GM21786 (cell line): ENCODE measurements around the gene SLC6A12.
"Not testable (repeated sequence)": the region's sequence is repeated elsewhere in the genome, so short reads cannot be mapped to it uniquely, and the experiment has no call there.

ENCODE experiments used
- ATAC-seq: cut with Tn5 transposase; IDR thresholded peaks from one replicate; pipeline ENCODE4 v1.9.1; 2021; ENCODE audit not compliant: unreplicated experiment

SLC6A12 gene

DNA sequence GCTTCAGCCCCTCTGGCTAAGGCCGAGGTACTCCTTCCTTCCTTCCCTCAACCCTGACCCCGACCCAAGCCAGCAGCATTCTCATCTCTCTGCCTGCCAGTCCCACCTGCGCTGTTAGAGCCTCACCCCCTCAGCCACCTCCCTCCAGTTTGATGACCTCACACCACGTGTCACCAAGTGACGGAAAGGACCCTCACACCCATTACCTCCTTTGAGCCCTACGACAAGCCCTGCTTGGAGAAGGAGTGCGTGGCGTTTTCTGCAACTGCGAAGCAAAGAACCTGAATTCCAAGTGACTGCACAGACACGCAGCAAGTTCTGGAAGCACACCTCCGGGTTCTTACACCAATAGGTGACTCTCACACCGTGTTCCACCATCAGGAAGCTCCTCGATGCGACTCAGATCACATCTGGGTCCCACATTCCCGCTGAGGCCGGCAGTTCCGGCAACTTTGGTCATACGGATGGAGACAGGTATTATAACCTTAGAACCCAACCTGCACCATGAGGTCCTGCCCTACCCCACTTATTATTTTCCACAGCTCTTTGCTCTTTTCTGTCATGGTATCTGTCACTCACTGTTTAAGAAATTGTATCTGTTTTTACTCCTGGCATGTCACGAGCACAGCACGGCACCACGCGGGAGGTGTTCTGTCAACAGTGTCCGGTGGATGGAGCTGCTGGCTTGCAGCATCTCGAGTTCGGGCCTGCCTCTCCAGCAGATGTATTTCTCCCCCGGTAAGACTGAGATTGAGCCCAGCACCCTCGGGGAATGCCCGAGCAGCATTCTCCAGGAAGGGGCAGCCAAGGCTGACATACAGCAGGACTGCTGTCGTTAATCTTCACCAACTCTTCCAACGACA lies 5.0 kb upstream of the SLC6A12 start:
- no peak for ATAC-seq

DNA sequence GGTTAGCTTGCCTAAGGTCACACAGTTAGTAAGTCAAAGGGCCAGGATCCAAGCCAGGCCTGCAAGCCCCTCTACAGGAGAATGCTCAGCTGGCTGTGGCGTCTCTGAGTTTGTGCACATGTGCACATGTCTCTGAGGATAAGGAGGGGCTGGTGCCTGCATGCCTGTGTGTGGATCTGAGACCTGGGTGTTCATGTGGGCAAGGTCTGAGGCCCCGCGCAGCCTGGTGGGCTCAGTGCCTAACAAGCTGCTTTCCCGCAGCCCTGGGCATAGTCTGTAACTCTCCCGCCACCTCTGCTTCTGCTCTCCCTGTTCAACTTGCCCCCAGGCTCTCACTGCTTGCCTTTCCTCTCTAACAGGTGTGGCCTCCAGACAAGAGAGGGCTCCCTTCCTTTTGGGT lies 4.3 kb upstream of the SLC6A12 start:
- ATAC-seq = no peak

DNA sequence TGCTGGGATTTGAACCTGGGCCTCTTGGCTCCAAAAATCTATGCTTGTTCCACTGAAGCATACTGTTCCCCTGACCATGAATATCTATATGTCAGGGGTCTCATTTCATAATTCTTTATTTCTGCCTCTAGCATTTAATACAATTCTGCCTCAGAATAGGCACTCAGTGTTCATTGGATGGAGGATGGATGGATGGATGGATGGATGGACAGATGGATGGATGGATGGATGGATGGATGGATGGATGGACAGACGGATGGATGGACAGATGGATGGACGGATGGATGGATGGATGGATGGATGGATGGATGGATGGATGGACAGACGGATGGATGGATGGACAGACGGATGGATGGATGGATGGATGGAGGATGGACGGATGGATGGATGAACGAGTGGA lies 3.1 kb upstream of the SLC6A12 start:
- not testable (repeated sequence) for ATAC-seq

DNA sequence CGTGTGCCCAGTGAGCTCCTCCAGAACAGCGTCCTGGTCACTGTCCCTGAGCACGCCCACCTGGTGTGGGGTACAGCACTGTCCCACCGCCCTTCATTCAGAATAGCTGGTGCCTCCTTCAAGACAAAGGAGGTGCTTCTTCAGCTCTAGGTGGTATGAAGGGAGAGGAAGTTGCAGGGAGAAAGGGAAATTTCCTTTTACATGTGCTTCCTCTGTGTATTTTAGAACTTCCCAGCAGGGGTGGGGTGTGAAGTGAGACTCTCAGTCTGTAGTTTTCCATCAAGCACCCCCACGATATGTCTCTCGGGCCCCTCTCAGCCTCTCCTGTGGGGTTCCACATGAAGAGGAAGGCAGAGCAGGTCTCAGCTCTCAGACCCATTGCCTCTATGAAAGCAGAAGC lies 1.2 kb upstream of the SLC6A12 start:
- ATAC-seq = no peak

DNA sequence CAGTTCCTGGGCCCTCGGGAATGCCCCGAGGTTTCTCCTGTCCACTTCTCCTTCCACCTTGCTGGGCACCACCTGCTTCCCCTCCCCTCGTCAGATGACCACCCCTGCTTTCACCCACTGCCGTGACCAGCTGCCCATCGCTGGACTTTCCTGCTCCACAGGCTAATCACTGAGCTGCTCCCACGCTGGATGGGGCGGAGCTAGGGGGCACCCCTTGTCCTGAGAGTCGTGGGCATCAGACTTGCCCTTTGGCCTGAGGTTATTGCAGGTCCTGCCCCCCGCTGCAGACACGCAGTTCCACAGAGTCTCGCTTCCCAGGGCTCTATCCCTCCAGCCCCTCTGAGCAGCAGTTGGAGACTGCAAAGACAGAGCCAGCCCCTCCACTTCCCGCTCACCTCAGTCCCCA lies 427 bp downstream of the SLC6A12 start:
- no peak for ATAC-seq

DNA sequence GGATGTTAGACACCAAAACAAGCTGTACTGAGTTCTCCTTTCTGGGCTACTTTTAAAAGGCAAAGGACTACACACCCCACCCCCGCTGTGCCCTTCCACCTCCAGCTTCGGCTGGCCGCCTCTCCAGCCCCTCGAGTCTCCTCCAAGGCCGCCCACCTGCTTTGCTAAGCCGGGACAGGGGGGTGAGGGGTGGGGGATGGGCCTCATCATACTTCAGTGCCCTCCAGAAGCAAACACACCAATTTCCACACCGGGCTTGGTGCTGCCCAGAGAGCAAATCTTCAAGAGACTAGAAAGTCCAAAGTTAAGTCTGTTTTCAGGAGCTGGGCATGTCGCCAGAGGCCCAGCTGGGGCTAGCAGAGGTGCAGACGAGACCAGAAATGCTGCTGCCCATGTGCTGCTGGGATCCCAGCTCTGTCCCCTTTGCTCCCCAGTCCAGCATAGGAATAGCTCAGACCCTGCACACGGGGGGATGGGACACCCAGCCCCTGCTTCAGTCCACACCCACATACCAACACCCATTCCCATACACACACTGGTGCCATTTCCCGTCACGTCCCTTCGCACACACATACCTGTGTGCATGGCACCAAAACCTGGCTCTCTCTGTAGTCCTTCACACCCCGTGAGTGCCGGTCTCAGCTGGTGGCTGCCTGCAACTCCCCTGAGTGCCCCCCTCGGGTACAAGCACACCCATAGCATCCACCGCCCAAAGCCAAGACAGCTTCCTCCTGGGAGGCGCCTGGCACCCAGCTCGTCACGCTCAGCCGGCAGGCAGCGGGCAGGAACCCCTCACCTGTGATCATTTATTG lies 1.0 kb downstream of the SLC6A12 start:
- no peak for ATAC-seq

DNA sequence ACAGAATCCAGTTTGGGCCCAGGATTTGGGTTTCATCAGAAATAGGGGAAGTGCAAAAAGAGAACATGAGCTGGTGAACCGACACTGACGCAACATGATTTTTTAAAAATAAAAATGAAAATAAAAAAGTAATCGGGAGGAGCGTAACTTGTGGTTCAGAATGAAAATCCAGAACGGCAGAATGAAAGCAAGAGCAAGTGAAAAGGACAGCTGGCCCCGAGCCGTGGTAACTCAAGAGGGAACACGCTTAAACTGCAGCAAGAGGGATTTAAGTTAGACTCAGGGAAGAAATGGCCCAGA lies 1.6 kb downstream of the SLC6A12 start:
- ATAC-seq = no peak

DNA sequence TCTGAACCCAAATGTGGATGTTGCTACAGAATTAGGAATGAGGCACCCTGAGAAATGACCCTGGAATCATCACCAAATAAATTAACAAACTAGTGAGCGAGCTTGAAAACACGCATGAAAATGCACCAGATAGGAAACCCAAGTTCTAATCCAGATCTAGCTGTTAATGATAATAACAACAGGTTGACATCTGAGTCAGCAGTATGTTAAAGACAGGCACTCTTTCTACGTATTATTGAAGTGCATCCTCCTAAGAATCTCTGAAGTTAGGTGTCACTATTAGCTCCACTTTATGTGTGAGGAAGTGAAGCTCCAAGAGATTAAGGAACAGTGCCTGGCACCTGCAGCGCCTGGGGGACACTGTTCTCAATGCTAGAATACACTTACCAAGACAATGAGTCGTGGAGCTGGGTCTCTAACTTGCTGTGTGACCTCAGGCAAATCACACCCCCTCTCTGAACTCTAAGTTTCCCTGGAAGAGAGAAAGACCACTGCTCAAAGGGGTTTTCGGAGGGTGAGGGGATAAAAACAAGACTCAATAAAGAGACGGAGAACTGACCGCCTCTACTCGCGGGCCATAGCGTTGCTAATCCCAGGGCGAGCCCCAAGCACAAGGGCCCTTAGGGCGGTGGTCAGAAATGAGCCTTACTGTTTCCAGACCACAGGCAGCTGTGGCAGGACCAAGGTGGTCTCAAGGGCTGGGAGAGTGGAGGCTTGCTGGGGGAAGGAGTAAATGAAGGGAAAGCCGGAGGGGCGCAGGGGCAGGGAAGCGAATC lies 2.1 kb downstream of the SLC6A12 start:
- no peak for ATAC-seq

DNA sequence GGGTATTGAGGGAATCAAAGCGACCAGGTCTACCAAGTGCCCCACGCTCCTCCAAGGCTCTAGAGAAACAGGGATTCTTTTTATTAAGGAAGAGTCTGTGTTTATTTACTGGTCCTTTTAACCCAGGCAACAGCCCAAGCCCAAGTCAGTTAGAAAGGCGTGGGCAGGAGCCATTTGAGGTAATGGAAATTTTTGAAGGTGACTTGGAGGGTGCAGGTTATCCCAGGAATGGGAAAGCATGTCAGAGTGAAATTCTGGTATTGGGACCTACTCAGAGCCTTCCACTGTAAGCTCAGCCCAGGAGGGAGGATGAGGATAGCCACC lies 2.9 kb downstream of the SLC6A12 start:
- no peak for ATAC-seq

DNA sequence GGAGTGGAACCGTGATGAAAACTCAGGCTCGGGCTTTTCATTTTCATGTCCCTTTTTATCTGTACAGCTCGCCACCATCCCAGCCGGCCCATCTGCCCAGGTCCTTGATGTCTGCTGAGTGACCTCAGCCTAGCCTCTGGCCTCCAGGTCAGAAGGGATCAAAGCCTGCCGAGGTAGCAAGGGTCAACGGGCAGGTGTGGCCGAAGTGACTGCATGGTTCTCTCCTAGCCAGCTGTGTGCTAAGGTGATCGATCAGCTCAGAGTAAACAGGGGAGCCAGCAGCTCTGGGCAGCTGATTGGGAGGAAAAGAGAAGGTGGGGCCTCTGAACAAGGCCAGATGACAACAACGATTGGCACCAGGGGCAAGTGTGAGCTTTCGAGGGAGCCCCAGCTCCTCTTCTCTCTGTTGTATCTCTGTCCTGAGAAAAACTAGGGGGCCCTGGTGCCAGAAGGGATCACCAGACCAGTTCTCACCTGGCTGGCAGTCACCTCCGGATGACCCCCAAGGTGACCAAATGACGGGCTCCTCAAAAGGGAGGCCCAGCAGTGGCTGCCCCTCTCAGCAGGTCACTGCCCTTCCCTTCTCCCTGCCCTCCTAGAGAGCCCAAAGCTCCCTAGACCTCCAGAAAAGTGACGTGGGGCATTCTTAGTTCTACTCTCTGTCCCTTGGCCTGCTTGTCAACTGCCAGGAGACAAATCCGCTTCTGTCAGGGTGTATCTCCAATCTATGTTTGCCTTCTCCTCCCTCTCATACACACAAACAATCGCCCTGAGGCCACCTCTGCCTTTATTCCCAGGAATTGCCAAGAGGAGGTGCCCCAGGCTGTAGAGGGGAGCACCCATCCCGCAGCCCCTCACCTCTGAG lies 3.4 kb downstream of the SLC6A12 start:
- no peak for ATAC-seq

DNA sequence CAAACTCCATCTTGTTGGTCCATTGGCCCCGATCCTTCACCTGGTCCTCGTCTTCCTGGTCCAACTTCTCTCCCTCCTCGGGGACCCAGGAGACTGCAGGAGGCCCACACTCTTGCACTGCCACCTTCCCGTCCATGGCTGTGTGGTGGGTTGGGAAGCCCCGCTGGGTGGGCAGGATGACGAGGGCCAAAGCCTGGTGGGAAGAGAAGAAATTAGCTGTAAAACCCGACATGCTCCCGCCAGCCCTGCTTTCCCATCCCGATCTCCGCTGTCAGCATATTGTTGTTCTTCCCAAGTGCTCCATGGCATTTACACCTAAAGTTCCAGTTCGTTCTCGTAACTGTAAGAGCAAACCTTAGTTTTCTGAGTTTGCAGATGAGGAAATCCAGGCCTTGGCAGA lies 4.1 kb downstream of the SLC6A12 start:
- ATAC-seq = no peak

DNA sequence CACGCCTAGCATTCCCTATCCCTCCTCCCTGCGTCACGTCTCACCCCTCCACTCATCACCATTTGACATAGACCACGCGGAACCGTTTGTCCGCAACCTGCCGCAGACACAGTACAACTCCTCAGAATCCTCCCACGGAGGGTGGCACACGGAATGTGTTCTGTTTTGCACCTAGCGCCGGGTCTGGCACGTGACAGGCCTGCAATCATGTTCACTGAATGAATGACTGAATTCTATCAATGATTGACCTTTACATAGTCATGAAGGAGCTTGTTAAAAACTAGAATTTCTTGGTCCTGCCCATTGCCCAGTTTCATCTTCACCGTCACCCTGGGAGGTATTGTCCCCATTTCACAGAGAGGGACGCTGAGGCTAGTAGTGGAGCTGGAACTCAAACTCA lies 4.7 kb downstream of the SLC6A12 start:
- ATAC-seq = no peak

DNA sequence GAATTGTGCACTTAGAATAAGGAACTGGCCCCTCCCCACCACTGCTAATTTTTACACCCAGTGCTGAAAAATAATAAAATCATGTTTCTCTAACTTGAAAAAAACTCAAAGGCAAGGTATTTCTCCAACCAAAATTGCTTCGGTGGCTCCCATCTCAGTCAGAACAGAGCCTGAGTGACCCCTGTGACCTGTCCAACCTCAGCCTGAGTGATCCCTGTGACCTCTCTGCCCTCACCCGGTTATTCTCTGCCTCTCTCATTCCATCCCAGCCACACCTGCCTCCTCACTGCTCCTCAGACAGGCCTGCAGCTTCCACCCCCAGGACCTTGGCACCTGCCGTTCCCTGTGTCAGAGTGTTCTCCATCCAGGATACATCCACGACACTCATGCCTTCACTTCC lies 5.1 kb downstream of the SLC6A12 start:
- ATAC-seq = no peak

DNA sequence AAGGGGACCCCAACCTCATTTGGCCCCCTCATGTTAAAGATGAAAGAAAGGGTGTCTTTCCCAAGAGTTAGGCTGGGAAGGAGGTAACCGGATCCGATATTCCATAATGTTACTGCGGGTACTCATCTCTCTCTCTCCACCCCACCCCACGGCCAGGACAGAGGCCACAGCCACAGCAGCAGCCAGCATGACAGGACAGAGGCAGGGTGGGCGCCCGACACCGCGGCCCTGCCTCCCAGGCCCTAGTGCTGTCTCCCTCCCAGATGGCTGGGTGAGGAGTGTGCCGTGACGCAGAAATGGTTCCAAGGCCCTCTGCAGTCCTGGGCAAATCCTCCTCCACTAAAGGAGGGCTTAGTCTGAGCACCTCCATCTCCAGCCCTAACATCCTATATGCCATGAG lies 6.2 kb downstream of the SLC6A12 start:
- ATAC-seq = no peak

DNA sequence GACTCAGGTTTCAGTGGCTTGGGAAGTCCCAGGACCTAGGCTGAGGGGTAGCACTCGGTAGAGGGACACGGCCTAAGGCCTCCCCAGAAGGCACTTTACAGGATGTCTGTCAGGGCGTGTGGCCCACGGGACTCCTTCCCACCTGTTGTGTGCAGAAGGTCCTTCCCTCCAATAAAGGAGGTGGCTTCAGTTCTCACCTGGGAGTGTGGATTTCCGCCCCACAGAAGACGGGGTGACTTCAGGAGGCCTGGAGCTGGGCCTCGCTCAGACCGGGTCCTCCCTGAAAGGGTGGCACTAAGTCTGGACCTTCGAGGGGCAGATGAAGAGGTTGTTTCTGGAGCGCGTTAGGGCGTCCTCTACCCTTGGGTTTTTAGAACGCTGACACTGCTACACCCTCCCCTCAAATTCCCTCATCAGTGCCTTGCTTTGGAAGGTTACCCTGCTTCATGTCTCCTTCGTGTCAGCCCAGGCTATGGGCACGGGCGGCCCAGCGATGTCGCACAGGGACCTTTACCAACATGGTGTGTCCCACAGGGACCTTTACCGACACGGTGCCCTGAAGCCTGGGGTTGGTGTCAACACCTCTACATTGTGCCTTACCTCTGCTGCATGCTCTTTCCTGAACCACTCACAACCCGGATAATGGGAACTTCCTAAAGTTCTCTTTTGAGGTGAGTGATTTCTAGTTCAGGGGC lies 7.1 kb downstream of the SLC6A12 start:
- ATAC-seq = no peak

DNA sequence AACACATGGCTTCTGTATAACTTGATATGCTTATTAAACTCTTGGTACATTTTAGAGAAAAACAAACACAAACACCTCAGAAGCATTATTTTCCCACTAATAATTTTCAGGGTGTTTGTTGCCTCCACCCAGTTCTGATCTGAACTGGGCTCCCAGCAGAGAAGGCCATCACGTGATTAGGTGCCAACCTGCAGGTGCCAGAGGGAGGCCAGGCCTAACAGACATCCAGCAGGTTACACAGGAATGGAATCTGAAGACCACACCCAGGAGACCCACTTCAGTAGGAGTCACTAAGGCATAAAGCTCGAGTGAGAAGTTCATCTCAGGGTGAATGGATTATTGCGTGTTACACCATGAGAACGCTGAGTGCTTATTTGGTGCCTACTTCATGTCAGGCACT lies 8.9 kb downstream of the SLC6A12 start:
- no peak for ATAC-seq

DNA sequence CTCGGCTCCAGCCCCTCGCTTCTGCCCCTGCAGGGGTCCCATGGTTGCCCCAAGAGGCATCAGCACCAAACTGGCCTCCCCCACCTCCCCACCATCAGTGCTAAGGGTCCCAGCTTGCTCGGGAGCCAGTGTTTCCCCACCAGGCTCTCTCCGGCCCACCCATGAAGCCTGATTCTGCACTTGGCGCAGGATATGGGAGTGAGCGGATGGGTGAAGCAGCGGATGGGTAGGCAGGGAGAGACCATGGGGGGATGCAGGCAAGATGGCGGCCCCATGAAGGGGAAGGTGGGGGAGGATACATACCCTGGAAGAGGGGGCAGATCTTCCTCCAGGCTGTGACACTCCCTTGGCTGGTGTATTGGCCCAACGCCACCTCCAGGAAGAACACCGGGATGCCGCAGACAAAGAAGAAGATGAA lies 9.7 kb downstream of the SLC6A12 start:
- ATAC-seq = no peak

DNA sequence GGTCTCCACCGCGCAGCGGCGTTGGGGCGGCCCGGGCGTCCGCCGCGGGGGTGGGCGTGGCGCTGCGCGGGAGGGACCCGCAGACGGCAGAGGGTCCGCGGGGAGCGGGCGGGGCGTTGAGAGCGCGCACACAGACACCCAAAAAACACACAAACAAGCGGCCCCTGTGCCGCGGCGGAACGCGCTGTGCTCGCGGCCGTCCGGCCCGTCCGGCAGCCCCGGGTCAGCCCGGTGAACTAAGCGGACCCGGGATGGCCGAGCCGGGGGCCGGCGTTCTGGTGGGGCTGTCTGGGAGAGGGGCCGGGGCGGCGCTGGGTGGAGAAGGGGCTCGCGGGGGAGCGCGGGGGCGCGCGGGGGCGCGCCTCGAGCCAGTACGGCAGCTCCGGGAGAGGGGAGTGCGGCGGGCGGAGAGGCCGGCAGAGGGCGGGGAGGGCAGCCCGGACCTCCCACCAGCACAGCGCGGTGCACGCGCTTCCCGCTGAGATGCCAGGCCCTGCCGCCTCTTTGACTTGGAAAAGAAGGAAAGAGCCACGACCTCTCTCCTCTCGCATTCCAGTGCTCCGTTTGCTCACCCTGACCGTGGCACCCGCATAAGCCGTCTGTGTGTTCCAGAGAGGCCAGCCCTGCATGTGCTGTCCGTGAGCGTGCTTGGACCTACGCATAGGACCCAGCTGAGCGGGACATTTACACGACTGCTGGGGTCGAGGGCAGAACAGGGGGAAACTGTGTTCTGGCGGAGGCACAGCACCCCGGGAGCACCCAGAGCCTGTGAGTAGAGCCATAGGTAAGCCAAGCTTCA lies 10.3 kb downstream of the SLC6A12 start:
- ATAC-seq = no peak

DNA sequence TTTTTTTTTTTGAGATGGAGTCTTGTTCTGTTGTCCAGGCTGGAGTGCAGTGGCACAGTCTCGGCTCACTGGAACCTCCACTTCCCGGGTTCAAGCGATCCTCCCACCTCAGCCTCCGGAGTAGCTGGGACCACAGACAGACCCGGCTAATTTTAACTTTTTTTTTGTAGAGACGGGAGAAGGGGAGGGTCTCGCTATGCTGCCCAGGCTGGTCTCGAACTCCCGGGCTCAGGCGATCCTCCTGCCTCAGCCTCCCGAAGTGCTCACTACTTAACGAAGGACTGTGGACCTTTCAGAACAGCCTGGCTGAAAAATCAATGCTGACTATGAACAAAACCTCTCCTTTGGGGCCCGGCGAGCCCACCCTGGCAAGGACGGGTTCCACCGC lies 10.9 kb downstream of the SLC6A12 start:
- ATAC-seq = no peak
